ENCODE results near the gene ACSF2.

GRCh38 chr17:50412188-50412732 lies 13.8 kb upstream of the ACSF2 start:
- TF ChIP-seq CTCF (IDR thresholded peaks at IDR 0.05): no peak
- TF ChIP-seq POLR2A (IDR thresholded peaks at IDR 0.05): no peak
